Esophagus (tissue), 2 donors: ENCODE data around the gene GMPPA. TPM values are rescaled to one million over a fixed set of nuclear protein-coding genes. Genes with fewer than 3 reads are reported as not detected.

Experiments used
- H3K27ac ChIP-seq, 2 donors: one replicate each; pipeline ENCODE4 v1.5.1; 2013; ENCODE audit warnings: low read depth in 2 of 2, mild to moderate bottlenecking in 2 of 2, inconsistent platforms in 1 of 2, low read length in 1 of 2, moderate library complexity in 1 of 2
- H3K27me3 ChIP-seq, 2 donors: one replicate each; pipeline ENCODE4 v1.6.1; 2013; ENCODE audit warnings: low read length in 2 of 2, control low read depth in 1 of 2, mild to moderate bottlenecking in 1 of 2; ENCODE audit not compliant: insufficient read depth in 2 of 2, control insufficient read depth in 1 of 2
- H3K36me3 ChIP-seq, 2 donors: one replicate each; pipeline ENCODE4 v1.6.1; 2013; ENCODE audit warnings: low read length in 1 of 2; ENCODE audit not compliant: control insufficient read depth in 2 of 2, insufficient read depth in 2 of 2
- H3K4me1 ChIP-seq, 2 donors: one replicate each; pipeline ENCODE4 v1.6.1; 2013; ENCODE audit warnings: low read length in 1 of 2; ENCODE audit not compliant: control insufficient read depth in 2 of 2, insufficient read depth in 2 of 2
- H3K4me3 ChIP-seq, 2 donors: one replicate each; pipeline ENCODE4 v1.5.1; 2013; ENCODE audit warnings: low read length in 2 of 2, mild to moderate bottlenecking in 2 of 2, low read depth in 1 of 2, moderate library complexity in 1 of 2
- H3K9me3 ChIP-seq, 2 donors: one replicate each; pipeline ENCODE4 v1.6.1; 2013; ENCODE audit warnings: mild to moderate bottlenecking in 2 of 2, low read depth in 1 of 2, low read length in 1 of 2, moderate library complexity in 1 of 2; ENCODE audit not compliant: control insufficient read depth in 2 of 2, insufficient read depth in 1 of 2
- WGBS, 2 donors: extraction: QIAGEN DNeasy Blood & Tissue Kit; methylation state at CpG; one replicate each; pipeline ENCODE4 v1.1.7; 2013; 5-methylcytosine and 5-hydroxymethylcytosine counted together
- polyA plus RNA-seq, 2 donors: library from polyadenylated mRNA; stranded (reverse); fragments of 200-250 nt; gene quantifications; one replicate each; pipeline ENCODE4 v1.2.3, GENCODE V29; 2013
- donor health status: healthy with polysubstance abuse.
- donor health status: Bipolar disorder and iron deficiency.

Gene GMPPA
- 10 to 100 TPM; 18.4 to 25.5 TPM for polyA plus RNA-seq

DNA sequence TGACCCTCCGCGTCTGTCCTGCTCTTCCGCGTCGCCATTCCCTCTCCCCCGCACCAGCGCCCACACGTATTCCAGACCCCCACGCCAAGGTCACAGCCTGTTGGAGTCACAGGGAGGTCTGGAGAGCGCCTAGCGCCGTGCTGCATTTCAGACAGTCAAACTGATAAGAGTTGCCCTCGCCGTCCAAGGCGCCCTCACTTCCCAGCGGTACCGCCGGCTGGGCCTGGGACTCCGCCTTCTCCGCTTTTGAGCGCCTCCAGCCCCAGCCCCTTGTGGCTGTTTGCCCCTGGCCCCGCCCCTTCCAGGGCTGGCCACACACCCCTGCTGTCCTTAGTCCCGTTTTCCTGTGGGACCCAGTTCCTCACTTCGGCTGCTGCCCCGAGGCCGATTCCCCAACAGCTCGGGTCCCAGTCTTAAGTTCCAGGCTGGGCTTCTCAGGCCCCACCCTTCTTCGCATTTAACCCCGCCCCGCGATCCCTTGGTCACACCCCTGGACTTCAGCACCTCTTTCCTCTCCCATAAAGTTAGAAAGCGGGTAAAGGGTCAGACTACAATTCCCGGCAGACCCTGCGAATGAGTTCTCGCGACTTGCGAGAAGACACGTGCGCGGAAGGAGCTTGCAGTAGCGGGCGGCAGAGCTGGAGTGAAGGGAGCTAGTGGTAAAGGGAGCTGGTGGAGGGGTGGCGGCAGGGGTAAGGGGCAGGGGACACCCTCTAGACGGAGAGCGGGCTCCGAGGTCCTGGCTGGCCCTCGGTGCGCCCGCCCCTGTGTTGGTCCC, at the start of gene GMPPA:
GMPPA (plus strand) TSS at position 612 of the 778 bp plus-strand sequence. CDS start 1,085 bp downstream, outside the sequence.
- Histone ChIP-seq H3K36me3 (peaks cover 0 to under 1% of the 10 kb centered on the region in 2 donors), H3K4me3 (peak within 1 kb of the TSS; percentile 67 to 77), H3K4me1 (peaks cover 0 to 13% of the 10 kb centered on the region in 2 donors), H3K27ac (peak within 1 kb of the TSS; percentile 92), H3K9me3 (no peaks in the 10 kb centered on the region), H3K27me3 (peaks cover 0 to 8% of the 10 kb centered on the region in 2 donors)
- WGBS, 2 donors, result 0% methylated on average over 49 of the region's 49 CpGs

- no peaks in the 10 kb centered on the region for H3K9me3 ChIP-seq
- peaks cover 0 to 8% of the 10 kb centered on the region in 2 donors for H3K4me1 ChIP-seq
- no peaks in the 10 kb centered on the region for H3K36me3 ChIP-seq
- WGBS, 2 donors, result 78 to 85% methylated on average over 5 of the region's 5 CpGs
- peak overlapping the region; percentile 44 to 71 for H3K27ac ChIP-seq
- no peaks in the 10 kb centered on the region for H3K27me3 ChIP-seq
- no peak overlapping the region for H3K4me3 ChIP-seq
These were observed 49.1 kb upstream of the GMPPA start for GRCh38 chr2:219449609-219450008.

- no peaks in the 10 kb centered on the region for H3K36me3 ChIP-seq
- H3K4me3 ChIP-seq, result no peak overlapping the region
- H3K4me1 ChIP-seq, result peaks cover 0 to 8% of the 10 kb centered on the region in 2 donors
- no peaks in the 10 kb centered on the region for H3K27me3 ChIP-seq
- WGBS, 2 donors, result 65 to 66% methylated on average over 18 of the region's 18 CpGs
- peak overlapping the region; percentile 50 to 51 for H3K27ac ChIP-seq
- H3K9me3 ChIP-seq, result no peaks in the 10 kb centered on the region
These were observed 46.9 kb upstream of the GMPPA start for GRCh38 chr2:219451661-219452360.

DNA sequence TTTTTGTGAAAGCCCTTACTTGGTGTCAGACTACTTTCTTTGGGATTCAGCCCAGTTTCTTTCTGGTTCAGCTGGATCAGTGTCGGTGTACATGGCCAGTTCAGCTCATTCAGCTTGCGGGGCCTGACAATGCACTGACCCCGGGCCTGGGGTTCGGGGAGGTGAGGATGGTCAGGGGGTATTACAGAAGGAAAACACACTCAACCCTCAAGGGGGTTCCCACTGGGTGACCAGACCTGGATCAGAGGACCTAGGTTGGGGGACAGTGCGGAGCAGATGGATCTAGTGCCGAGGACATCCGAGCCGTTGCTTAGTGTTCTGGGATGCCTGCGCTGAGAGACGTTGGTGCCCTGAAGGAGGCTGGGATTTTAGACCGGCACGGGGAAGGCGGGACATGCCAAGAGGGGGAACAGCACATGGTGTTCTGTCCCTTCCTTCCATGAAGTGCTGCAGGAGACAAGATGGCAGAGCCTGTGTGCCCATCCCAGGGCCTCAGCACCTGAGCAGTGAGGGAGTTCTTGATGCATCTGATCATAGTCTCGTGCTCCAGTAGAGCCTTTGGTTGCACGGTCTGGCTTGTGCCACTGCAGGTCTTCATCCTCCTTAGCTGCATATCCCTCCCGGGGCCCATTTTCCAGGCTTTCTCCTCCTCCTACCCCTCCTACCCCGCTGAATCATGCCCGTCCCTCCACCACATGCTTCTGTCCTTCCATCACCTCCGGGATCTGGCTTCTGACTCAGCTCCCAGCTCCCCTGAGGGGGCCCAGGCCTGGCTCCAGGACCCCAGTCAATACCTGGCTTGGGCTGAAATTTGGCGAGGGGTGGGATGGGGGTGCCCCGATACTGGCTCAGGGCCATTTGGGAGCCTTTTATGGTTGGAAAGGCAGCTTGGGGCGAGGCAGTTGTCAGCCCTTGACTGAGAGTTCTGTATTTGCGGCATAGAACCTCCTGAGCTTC, 46.1 kb upstream of the GMPPA start:
- Histone ChIP-seq H3K27ac (peak overlapping the region; percentile 50 to 51), H3K9me3 (no peaks in the 10 kb centered on the region), H3K36me3 (no peaks in the 10 kb centered on the region), H3K4me1 (peaks cover 0 to 8% of the 10 kb centered on the region in 2 donors), H3K27me3 (no peaks in the 10 kb centered on the region), H3K4me3 (no peak overlapping the region)
- WGBS, 2 donors, result 50 to 56% methylated on average over 23 of the region's 23 CpGs

DNA sequence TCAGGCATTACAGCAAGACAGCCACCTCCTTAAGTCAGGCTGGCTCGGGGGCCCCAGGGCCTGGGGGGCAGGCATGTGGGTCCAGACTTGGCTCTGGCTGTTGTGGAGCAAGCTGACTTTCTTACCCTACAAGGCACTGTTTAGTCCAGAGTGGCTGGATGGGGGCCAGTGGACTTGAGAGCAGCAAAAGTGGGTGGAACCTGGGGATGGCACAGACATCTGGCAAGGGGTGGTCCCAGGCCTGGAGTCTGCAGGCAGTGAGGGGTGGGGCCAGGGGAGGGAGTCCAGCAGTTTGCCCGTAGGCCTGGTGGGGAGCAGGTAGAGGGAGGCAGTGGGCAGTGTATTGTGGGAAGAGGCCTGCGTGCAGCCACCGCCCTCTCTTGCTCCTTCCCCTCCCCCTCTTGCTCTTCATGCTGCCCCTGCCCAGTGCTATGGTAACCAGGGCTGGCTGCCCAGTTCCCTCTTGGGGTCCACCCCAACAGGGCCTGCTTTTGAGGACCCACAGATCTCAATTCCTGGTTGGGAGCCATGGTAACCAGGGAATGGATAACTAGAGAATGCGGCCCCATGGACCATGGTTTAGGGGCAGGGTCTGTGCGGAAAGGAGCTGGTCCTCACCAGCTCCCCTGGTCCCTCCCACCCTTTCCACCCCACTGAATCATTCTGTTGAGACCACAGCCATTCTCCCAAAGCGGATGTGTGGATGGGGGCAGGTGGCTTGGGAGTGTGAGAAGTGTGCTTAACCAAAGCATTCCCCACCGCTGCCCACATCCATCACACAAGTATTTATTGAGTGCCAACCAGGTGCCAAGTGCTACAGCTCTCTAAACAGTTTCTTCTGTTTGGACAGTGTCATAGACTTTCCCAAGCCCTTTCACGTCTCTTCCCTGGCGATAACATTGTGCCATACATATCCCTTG, 44.8 kb upstream of the GMPPA start:
- peak overlapping the region; percentile 63 to 78 for H3K27ac ChIP-seq
- WGBS, 2 donors, result 61 to 66% methylated on average over 10 of the region's 10 CpGs
- H3K4me1 ChIP-seq, result peaks cover 0 to 12% of the 10 kb centered on the region in 2 donors
- no peaks in the 10 kb centered on the region for H3K36me3 ChIP-seq
- no peaks in the 10 kb centered on the region for H3K27me3 ChIP-seq
- no peaks in the 10 kb centered on the region for H3K9me3 ChIP-seq
- H3K4me3 ChIP-seq, result no peak overlapping the region

- Histone ChIP-seq H3K36me3 (no peaks in the 10 kb centered on the region), H3K4me3 (no peak overlapping the region), H3K27ac (peak overlapping the region in 1 of 2 donors; percentile 19), H3K9me3 (no peaks in the 10 kb centered on the region), H3K4me1 (peaks cover 0 to 12% of the 10 kb centered on the region in 2 donors), H3K27me3 (no peaks in the 10 kb centered on the region)
- WGBS, 2 donors, result 77 to 81% methylated on average over 6 of the region's 6 CpGs
These were observed 43.1 kb upstream of the GMPPA start for GRCh38 chr2:219455581-219455980.

DNA sequence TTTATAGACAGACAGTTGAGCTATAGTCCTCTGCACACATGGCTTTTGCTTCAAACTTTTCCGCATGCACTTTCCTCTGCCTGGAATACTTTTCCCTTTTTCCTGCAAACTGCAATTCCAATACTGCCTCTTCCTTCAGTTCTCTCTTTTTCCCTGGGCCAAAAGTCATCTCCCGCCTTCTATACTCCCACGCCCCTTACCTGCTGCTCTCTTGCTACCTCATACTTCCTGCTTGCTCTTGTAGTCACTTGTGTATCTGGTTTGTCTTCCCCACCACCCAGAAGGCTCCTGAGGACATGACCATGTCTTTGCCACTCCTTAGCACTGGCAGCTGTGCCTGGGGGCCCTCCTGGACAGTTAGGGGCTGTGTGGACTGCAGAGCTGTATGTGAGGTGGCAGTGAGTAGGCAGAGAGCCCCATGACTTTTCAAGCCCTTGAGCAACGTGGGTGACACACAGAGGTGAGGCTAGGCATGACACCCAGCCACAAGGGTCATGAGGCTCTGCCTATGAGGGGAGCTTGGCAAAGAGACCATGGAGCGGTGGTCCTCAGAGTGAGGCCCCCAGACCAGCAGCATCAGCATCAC, 40.8 kb upstream of the GMPPA start:
- H3K27ac ChIP-seq, result peak overlapping the region in 1 of 2 donors; percentile 36
- H3K9me3 ChIP-seq, result no peaks in the 10 kb centered on the region
- no peaks in the 10 kb centered on the region for H3K27me3 ChIP-seq
- peaks cover 4 to 12% of the 10 kb centered on the region in 2 donors for H3K4me1 ChIP-seq
- no peak overlapping the region for H3K4me3 ChIP-seq
- 61 to 69% methylated on average over 5 of the region's 5 CpGs for WGBS, 2 donors
- no peaks in the 10 kb centered on the region for H3K36me3 ChIP-seq

GRCh38 chr2:219458996-219459395, 39.7 kb upstream of the GMPPA start:
- peak overlapping the region in 1 of 2 donors; percentile 66 for H3K27ac ChIP-seq
- no peaks in the 10 kb centered on the region for H3K36me3 ChIP-seq
- H3K4me1 ChIP-seq, result peaks cover 4 to 7% of the 10 kb centered on the region in 2 donors
- 83 to 86% methylated on average over 8 of the region's 8 CpGs for WGBS, 2 donors
- H3K4me3 ChIP-seq, result no peak overlapping the region
- H3K27me3 ChIP-seq, result no peaks in the 10 kb centered on the region
- H3K9me3 ChIP-seq, result no peaks in the 10 kb centered on the region
